Right lobe of liver (tissue), 6 donors: ENCODE results near the gene LLGL2. TPM values are rescaled to one million over a fixed set of nuclear protein-coding genes. Genes with fewer than 3 reads are reported as not detected.
"Not testable (repeated sequence)": the region's sequence is repeated elsewhere in the genome, so short reads cannot be mapped to it uniquely, and the experiment has no call there.

Experiments used
- ATAC-seq, 4 donors: fragments of 200-7000 bp; cut with Tn5 transposase; one replicate each; pipeline ENCODE4 v1.9.1; 2020; ENCODE audit warnings: mild to moderate bottlenecking in 4 of 4, moderate library complexity in 4 of 4
- DNase-seq, 3 donors: peaks; one replicate each; pipeline ENCODE4 v3.0.0-alpha.2; 2020
- H3K27ac ChIP-seq, 3 donors: fragments of 200-600 bp; one replicate each; pipeline ENCODE4 v1.8.0; 2022
- H3K27me3 ChIP-seq, 2 donors: fragments of 200-600 bp; one replicate each; pipeline ENCODE4 v1.8.0; 2022
- H3K36me3 ChIP-seq, 4 donors: fragments of 200-600 bp; sonication (generic) in 1 of 4; one replicate each; pipeline versions ENCODE4 v1.5.1 to v1.8.0; 2017 to 2022; ENCODE audit warnings: control low read depth in 1 of 4
- H3K4me1 ChIP-seq, 4 donors: fragments of 200-600 bp; sonication (generic) in 1 of 4; one replicate each; pipeline versions ENCODE4 v1.5.1 to v1.8.0; 2017 to 2022; ENCODE audit warnings: control low read depth in 1 of 4
- H3K4me3 ChIP-seq, 3 donors: fragments of 200-600 bp; one replicate each; pipeline ENCODE4 v1.8.0; 2022
- H3K9me3 ChIP-seq, 4 donors: fragments of 200-600 bp; sonication (generic) in 1 of 4; one replicate each; pipeline versions ENCODE4 v1.5.1 to v1.8.0; 2017 to 2022; ENCODE audit warnings: control low read depth in 1 of 4
- POLR2A ChIP-seq: fragments of 450-650 bp; IDR thresholded peaks from one replicate; pipeline ENCODE4 v1.6.1; 2017; ENCODE audit warnings: antibody characterized with exemption, mild to moderate bottlenecking
- WGBS: methylation state at CpG from one replicate; pipeline ENCODE4 v1.1.6; 2018; ENCODE audit warnings: low coverage, low lambda C conversion rate; ENCODE audit not compliant: insufficient coverage; ENCODE audit errors: missing lambda C conversion rate; 5-methylcytosine and 5-hydroxymethylcytosine counted together
- intact Hi-C, 2 donors: fragments of 100-400 bp; cut with DNase I; formaldehyde crosslinking; loops; one replicate each; pipeline versions ENCODE4 v1.11.2 to v1.14.1; 2022
- total RNA-seq, 6 experiments: library from RNA; depleted of rRNA in 2 of 6; stranded (reverse); fragments of >200 nt in 2 of 6; fragmentation: NEBNext Ultra II Directional in 3 of 6; extraction: Animal tissue kit (Norgen Biotek cat#: 25700) in 3 of 6; gene quantifications; one replicate each; pipeline versions ENCODE4 v1.1.0 to v1.2.4, GENCODE V29; 2016 to 2023
- TF ChIP-seq, protein P1 (sequence below), 4 donors: fragments of 200-600 bp in 3 of 4; fragments of 450-650 bp in 1 of 4; IDR thresholded peaks; one replicate each; pipeline versions ENCODE4 v1.5.1 to v1.8.0; 2016 to 2022; ENCODE audit warnings: antibody characterized with exemption in 4 of 4, mild to moderate bottlenecking in 2 of 4
- donor health status: DM: no; HTN: yes; CAD: no.
- donor health status: DM: no; HTN: no; CAD: no.
- donor health status: DM: no; HTN: no; CAD: no.
- donor health status: DM: no; HTN: yes; CAD: no.
- donor health status: DM: no; HTN: yes; CAD: no.

Gene LLGL2
- total RNA-seq, 6 experiments from 2014 or later, result 32.8 to 71.4 (median 44.6) TPM

DNA sequence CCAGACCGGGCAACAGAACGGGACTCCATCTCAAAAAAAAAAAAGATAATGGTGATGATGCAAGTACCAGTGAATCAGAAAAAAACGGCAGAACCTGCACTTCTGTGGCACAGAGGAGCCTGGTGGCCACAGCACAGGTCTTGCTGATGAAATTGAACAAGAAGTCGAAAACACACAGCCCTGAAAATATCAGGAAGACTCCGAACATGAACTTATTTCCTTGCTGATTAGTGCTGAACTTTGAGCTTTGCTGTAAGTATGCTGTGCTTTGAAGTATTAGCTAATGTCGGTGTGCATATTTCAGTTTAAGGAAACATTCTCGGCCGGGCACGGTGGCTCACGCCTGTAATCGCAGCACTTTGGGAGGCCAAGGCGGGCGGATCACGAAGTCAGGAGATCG lies 51.2 kb downstream of the LLGL2 start:
- 56% methylated on average over 12 of the region's 15 CpGs for WGBS
- Histone ChIP-seq H3K36me3 (peaks cover 0 to 8% (median 2%) of the 10 kb centered on the region in 4 donors), H3K27me3 (no peaks in the 10 kb centered on the region), H3K27ac (no peak overlapping the region), H3K9me3 (no peaks in the 10 kb centered on the region), H3K4me1 (no peaks in the 10 kb centered on the region), H3K4me3 (no peak overlapping the region)
- TF ChIP-seq POLR2A, result no peak
- TF ChIP-seq, protein P1, sequence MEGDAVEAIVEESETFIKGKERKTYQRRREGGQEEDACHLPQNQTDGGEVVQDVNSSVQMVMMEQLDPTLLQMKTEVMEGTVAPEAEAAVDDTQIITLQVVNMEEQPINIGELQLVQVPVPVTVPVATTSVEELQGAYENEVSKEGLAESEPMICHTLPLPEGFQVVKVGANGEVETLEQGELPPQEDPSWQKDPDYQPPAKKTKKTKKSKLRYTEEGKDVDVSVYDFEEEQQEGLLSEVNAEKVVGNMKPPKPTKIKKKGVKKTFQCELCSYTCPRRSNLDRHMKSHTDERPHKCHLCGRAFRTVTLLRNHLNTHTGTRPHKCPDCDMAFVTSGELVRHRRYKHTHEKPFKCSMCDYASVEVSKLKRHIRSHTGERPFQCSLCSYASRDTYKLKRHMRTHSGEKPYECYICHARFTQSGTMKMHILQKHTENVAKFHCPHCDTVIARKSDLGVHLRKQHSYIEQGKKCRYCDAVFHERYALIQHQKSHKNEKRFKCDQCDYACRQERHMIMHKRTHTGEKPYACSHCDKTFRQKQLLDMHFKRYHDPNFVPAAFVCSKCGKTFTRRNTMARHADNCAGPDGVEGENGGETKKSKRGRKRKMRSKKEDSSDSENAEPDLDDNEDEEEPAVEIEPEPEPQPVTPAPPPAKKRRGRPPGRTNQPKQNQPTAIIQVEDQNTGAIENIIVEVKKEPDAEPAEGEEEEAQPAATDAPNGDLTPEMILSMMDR (IDR thresholded peaks at IDR 0.05), result no peak
- ATAC-seq (peak in 2 of 4 donors; percentile 34 to 35), DNase-seq (no peak)
- intact Hi-C loops, result no loop called here

DNA sequence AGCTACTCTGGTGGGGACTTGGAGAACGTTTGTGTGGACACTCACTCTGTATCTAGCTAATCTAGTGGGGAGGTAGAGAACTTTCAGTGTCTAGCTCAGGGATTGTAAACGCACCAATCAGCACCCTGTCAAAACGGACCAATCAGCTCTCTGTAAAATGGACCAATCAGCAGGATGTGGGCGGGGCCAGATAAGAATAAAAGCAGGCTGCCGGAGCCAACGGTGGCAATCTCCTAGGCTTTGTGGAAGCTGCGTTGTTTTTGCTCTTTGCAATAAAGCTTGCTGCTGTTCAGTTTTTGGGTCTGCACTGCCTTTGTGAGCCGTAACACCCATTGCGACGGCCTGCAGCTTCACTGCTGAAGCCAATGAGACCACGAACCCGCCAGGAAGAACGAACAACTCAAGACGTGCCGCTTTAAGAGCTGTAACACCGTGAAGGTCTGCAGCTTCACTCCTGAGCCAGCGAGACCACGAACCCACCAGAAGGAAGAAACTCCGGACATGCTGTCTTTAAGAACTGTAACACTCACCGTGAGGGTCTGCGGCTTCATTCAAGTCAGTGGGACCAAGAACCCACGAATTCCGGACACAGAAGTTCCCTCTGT lies 55.7 kb downstream of the LLGL2 start:
- H3K4me3 ChIP-seq, H3K27me3 ChIP-seq, H3K36me3 ChIP-seq, H3K27ac ChIP-seq, H3K4me1 ChIP-seq, DNase-seq, H3K9me3 ChIP-seq, ATAC-seq, intact Hi-C loops: not testable (repeated sequence)
- WGBS, result 81% methylated on average over 21 of the region's 23 CpGs

GRCh38 chr17:75583197-75583596 lies 57.7 kb downstream of the LLGL2 start:
- ATAC-seq, H3K9me3 ChIP-seq, H3K27me3 ChIP-seq, intact Hi-C loops, H3K27ac ChIP-seq, H3K36me3 ChIP-seq, H3K4me1 ChIP-seq, DNase-seq, H3K4me3 ChIP-seq: not testable (repeated sequence)
- WGBS, result 81% methylated on average over 6 of the region's 6 CpGs

DNA sequence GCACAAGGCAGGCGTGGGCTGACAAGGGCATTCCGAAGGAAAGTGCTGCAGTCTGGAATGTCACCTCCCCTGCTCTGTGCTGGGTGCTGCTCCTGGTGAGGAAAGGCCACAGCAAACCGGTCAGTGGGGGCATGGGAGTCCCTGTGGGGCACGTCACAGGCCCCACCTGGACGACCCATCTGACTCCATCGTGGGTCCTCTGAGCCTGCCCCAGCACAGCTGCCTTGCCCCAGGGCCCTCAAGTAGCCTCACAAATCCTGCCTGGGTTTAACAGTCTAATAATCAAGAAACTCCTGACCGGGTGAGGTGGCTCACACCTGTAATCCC lies 59.3 kb downstream of the LLGL2 start:
- intact Hi-C loops, result loop anchor here in 1 of 2 donors (5.0 kb wide), 1 partner anchor 68 kb away; the partner anchor contains the start of genes CASKIN2 and TSEN54
- Histone ChIP-seq H3K36me3 (no peaks in the 10 kb centered on the region), H3K27ac (no peak overlapping the region), H3K4me1 (peaks cover 0 to 3% (median 0%) of the 10 kb centered on the region in 4 donors), H3K27me3 (no peaks in the 10 kb centered on the region), H3K9me3 (no peaks in the 10 kb centered on the region), H3K4me3 (no peak overlapping the region)
- no CpG with 5 or more reads among the region's 7 CpGs for WGBS
- no peak for DNase-seq
- ATAC-seq, result no peak
- TF ChIP-seq POLR2A, result no peak
- TF ChIP-seq, protein P1 (IDR thresholded peaks at IDR 0.05), result no peak

GRCh38 chr17:75587675-75588595 lies 62.4 kb downstream of the LLGL2 start, which contains the start of gene MYO15B:
MYO15B (plus strand) TSS chr17:75587800; CDS start chr17:75588058, 258 bp downstream.
- peak; percentile 70 to 77 (median 74) for DNase-seq
- Histone ChIP-seq H3K4me1 (peaks cover 0 to 5% (median 0%) of the 10 kb centered on the region in 4 donors), H3K27me3 (no peaks in the 10 kb centered on the region), H3K4me3 (peak within 1 kb of the TSS; percentile 62 to 67 (median 64)), H3K27ac (peak within 1 kb of the TSS; percentile 82 to 91 (median 87)), H3K9me3 (no peaks in the 10 kb centered on the region), H3K36me3 (no peaks in the 10 kb centered on the region)
- ATAC-seq, result peak; percentile 13 to 37 (median 23)
- intact Hi-C loops, result loop anchor here in 1 of 2 donors (5.0 kb wide), 1 partner anchor 71 kb away; the partner anchor contains the start of genes CASKIN2 and TSEN54
- TF ChIP-seq, protein P1 (IDR thresholded peaks at IDR 0.05), result peak in 2 of 4 donors; percentile 4 to 18
- TF ChIP-seq POLR2A, result no peak
- no CpG with 5 or more reads among the region's 82 CpGs for WGBS
